HL-60 (cell line): Measurements from ENCODE around the gene SMARCAL1.

Experiments used
- GABPA ChIP-seq: IDR thresholded peaks from 2 replicates; pipeline ENCODE4 v1.6.1; 2012; ENCODE audit warnings: low read depth
- POLR2AphosphoS5 ChIP-seq: IDR thresholded peaks from 2 replicates; pipeline ENCODE4 v1.6.1; 2012; ENCODE audit warnings: low read depth
- SPI1 ChIP-seq: IDR thresholded peaks from 2 replicates; pipeline ENCODE4 v1.6.1; 2012; ENCODE audit warnings: low read depth, mild to moderate bottlenecking, borderline replicate concordance
- TF ChIP-seq, protein P1 (sequence below): IDR thresholded peaks from one replicate; pipeline ENCODE4 v1.5.1; 2011; ENCODE audit warnings: low read length, control low read depth, inconsistent platforms; ENCODE audit not compliant: insufficient read depth
- TF ChIP-seq, protein P2 (sequence below): IDR thresholded peaks from 2 replicates; pipeline ENCODE4 v1.6.1; 2012; ENCODE audit warnings: low read depth; ENCODE audit not compliant: insufficient replicate concordance

DNA sequence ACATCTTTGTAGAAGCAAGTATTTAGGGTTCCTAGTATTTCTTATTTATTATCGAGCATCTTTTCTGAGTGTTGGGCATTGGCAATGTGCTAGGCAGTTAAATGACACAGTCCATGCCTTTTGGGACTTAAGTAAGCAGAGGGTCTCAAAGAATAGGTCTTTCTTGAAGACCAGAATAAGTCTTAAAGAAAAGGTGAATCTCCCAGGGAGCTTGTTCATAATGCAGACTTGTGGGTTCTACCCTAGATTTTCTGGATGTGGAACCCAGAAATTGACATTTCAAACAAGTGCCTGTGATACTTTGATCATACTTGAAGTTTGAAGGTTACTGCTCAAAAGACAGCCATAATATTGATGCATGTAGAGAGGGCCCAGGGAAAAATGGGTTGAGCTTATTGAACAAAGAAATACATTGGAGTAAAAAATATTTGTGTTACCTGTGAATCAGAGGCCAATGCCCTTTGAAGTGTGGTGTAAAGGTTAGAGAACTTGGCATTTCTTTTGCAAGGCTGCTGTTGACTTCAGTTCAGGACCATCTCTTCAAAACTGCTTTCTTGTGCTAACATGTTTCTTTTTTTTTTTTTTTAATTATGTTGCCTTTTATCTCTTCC is 110.7 kb downstream of the SMARCAL1 start:
- TF ChIP-seq SPI1 (no peak), POLR2AphosphoS5 (no peak), GABPA (no peak)
- TF ChIP-seq, protein P1, sequence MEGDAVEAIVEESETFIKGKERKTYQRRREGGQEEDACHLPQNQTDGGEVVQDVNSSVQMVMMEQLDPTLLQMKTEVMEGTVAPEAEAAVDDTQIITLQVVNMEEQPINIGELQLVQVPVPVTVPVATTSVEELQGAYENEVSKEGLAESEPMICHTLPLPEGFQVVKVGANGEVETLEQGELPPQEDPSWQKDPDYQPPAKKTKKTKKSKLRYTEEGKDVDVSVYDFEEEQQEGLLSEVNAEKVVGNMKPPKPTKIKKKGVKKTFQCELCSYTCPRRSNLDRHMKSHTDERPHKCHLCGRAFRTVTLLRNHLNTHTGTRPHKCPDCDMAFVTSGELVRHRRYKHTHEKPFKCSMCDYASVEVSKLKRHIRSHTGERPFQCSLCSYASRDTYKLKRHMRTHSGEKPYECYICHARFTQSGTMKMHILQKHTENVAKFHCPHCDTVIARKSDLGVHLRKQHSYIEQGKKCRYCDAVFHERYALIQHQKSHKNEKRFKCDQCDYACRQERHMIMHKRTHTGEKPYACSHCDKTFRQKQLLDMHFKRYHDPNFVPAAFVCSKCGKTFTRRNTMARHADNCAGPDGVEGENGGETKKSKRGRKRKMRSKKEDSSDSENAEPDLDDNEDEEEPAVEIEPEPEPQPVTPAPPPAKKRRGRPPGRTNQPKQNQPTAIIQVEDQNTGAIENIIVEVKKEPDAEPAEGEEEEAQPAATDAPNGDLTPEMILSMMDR: no peak
- TF ChIP-seq, protein P2, sequence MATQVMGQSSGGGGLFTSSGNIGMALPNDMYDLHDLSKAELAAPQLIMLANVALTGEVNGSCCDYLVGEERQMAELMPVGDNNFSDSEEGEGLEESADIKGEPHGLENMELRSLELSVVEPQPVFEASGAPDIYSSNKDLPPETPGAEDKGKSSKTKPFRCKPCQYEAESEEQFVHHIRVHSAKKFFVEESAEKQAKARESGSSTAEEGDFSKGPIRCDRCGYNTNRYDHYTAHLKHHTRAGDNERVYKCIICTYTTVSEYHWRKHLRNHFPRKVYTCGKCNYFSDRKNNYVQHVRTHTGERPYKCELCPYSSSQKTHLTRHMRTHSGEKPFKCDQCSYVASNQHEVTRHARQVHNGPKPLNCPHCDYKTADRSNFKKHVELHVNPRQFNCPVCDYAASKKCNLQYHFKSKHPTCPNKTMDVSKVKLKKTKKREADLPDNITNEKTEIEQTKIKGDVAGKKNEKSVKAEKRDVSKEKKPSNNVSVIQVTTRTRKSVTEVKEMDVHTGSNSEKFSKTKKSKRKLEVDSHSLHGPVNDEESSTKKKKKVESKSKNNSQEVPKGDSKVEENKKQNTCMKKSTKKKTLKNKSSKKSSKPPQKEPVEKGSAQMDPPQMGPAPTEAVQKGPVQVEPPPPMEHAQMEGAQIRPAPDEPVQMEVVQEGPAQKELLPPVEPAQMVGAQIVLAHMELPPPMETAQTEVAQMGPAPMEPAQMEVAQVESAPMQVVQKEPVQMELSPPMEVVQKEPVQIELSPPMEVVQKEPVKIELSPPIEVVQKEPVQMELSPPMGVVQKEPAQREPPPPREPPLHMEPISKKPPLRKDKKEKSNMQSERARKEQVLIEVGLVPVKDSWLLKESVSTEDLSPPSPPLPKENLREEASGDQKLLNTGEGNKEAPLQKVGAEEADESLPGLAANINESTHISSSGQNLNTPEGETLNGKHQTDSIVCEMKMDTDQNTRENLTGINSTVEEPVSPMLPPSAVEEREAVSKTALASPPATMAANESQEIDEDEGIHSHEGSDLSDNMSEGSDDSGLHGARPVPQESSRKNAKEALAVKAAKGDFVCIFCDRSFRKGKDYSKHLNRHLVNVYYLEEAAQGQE: no peak
